ENCODE results near the gene UCN.

UCN gene

DNA sequence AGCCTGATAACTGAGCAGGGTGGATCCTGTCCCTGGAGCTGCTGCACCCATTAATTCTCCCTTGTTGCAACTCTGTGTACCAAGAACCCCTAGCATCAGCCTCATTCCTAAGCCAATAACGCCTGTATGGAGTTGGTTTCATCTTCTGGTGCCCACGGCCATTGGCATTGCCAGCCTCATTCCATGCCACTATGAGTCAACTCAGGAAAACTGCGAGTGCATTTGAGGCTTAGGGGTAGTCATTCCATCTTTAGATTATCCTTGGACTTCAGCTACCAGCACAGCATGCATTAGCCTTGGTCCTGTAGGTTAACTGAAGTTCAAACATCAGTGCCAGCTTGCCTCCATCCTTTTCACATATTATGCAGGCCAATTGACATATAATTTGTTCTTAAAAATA is 27.4 kb downstream of the UCN start:
- TF ChIP-seq FOXP2 (optimal IDR thresholded peaks at IDR 0.05; ENCODE audit: borderline replicate concordance, extremely low read depth, extremely low read length, insufficient read depth) = no peak

DNA sequence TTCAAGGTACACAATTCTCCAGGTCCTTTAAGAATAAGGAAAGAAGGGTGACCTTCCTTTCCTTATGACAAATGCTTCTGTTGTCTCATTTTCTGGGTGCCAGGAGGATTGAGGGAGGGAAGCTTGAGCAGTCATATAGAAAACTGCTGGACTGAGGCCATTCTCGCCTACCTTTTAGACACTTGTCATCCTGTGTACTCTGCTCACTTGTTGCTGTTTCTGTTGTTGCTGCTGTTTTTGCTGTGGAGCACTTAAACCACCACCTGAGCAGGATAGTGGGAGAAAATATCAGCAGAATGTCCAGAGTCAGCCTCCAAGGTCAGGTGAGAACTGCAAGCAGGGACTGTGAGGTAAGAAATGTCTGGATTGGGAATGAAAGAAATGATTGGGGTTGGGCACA is 30.2 kb downstream of the UCN start:
- no peak for TF ChIP-seq FOXP2 (optimal IDR thresholded peaks at IDR 0.05; ENCODE audit: borderline replicate concordance, extremely low read depth, extremely low read length, insufficient read depth)
- TF ChIP-seq SIN3A (IDR thresholded peaks at IDR 0.05; ENCODE audit: borderline replicate concordance, insufficient read depth, low read length) = no peak
- TF ChIP-seq TAF1 (IDR thresholded peaks at IDR 0.05; ENCODE audit: borderline replicate concordance, insufficient read depth, low read length) = no peak
- TF ChIP-seq, protein P1, sequence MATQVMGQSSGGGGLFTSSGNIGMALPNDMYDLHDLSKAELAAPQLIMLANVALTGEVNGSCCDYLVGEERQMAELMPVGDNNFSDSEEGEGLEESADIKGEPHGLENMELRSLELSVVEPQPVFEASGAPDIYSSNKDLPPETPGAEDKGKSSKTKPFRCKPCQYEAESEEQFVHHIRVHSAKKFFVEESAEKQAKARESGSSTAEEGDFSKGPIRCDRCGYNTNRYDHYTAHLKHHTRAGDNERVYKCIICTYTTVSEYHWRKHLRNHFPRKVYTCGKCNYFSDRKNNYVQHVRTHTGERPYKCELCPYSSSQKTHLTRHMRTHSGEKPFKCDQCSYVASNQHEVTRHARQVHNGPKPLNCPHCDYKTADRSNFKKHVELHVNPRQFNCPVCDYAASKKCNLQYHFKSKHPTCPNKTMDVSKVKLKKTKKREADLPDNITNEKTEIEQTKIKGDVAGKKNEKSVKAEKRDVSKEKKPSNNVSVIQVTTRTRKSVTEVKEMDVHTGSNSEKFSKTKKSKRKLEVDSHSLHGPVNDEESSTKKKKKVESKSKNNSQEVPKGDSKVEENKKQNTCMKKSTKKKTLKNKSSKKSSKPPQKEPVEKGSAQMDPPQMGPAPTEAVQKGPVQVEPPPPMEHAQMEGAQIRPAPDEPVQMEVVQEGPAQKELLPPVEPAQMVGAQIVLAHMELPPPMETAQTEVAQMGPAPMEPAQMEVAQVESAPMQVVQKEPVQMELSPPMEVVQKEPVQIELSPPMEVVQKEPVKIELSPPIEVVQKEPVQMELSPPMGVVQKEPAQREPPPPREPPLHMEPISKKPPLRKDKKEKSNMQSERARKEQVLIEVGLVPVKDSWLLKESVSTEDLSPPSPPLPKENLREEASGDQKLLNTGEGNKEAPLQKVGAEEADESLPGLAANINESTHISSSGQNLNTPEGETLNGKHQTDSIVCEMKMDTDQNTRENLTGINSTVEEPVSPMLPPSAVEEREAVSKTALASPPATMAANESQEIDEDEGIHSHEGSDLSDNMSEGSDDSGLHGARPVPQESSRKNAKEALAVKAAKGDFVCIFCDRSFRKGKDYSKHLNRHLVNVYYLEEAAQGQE (IDR thresholded peaks at IDR 0.05; ENCODE audit: insufficient read depth in 1 of 2, low read depth in 2 of 2, low read length in 2 of 2) = no peak

DNA sequence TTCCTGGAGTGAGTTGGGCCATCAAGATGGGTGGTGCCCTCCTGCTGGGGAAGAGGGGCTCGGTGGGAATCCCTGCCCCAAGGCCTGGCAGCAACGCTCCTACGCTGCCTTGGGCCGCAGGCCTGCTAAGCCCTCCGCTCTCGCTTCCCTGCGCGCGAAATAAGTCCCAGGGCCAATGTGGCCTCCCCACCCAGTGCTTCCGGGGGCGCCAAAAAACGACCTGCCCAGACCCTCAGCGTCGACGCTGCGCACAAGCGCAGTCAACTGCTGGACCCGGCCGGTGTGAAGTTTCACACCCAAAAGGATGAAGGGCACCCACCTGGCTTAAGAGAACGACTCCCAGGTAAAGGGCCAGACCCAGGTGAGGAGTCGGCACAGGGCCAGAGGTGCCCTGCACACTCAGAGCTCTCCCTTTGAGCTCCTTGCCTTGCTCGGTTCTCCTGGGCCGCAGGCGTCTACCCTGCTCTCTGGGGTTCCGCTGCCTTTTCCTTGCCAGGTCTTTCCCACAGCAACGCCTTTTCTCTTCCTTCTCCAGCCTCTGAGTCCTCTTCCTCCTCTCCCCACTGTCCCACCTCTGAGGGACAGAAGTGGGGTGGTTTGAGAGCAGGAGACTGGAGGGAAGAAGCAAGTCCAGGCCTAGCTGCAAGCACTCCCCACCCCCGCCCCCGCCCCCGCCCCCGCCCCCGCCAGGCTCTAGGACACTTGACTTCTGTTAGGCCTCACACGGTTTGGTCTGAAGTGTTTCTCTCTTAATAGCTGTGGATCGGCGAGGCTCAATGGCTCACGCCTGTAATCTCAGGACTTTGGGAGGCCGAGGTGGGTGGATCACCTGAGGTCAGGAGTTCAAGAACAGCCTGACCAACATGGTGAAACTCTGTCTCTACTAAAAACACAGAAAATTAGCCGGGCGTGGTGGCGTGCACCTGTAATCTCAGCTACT is 32.8 kb downstream of the UCN start, which contains the start of gene DNAJC5G:
DNAJC5G (plus strand) TSS at position 223 of the 940 bp plus-strand sequence. CDS start 1,296 bp downstream, outside the sequence.
- no peak for TF ChIP-seq POLR2AphosphoS5 (IDR thresholded peaks at IDR 0.05; ENCODE audit: low read depth, low read length)
- TF ChIP-seq, protein P1 (IDR thresholded peaks at IDR 0.05; ENCODE audit: insufficient read depth in 1 of 2, low read depth in 2 of 2, low read length in 2 of 2) = no peak

DNA sequence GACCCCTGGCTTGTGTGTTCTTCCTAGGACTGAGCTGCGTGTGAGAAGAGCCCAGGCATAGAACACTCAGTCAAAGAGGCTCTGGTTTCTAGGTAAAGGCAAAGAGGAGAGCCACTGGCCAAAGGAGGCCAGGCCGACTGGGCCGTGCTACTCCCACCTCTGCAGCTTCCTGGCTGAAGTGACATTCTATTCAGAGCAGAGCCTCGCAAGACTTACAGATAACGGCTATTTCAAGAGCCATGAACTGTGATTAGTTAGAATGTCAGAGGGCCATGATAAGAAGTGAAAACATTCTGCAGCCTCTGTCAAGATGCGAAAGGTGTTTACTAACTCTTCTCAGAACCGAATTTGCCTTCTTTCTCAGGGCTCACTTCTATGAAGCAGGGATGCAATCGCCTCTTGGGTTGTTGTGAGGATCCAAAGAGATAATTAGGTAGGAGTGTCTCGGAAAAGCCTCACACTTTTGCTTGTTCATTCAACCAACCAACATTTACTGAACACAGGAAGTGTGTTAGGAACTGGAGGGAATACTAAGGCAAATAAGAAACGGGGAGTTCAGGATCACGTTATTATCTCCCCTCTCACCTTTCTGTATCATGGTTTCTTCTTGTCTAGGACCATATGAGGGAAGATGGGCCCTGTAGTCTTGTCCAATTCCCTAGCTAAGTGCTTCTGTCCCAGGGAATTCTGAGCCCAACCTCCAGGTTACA is 36.5 kb downstream of the UCN start:
- TF ChIP-seq FOXP2 (optimal IDR thresholded peaks at IDR 0.05; ENCODE audit: borderline replicate concordance, extremely low read depth, extremely low read length, insufficient read depth) = no peak
- TF ChIP-seq TAF1 (IDR thresholded peaks at IDR 0.05; ENCODE audit: borderline replicate concordance, insufficient read depth, low read length) = no peak
- TF ChIP-seq, protein P1 (IDR thresholded peaks at IDR 0.05; ENCODE audit: insufficient read depth in 1 of 2, low read depth in 2 of 2, low read length in 2 of 2) = no peak
- no peak for TF ChIP-seq POLR2AphosphoS5 (IDR thresholded peaks at IDR 0.05; ENCODE audit: low read depth, low read length)
- no peak for TF ChIP-seq SIN3A (IDR thresholded peaks at IDR 0.05; ENCODE audit: borderline replicate concordance, insufficient read depth, low read length)

DNA sequence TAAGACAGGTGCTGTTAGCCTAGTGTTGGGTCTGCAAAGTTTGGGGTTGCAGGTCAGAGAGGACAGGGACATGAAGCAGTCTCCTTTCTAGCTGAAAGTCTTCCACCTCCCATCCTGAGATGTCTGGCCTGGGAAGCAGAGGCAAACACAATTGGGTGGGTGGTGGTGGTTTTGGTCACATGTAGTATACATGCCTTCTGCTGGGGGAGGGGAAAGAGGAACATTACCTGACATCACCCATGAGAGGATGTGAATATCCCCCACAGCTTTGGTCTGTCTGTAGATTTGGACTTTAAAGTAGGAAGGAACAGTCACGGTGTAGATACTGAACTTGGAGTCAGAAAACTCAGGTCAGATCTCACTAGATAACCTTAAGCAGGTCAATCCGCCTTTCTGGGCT is 37.6 kb downstream of the UCN start:
- TF ChIP-seq FOXP2 (optimal IDR thresholded peaks at IDR 0.05; ENCODE audit: borderline replicate concordance, extremely low read depth, extremely low read length, insufficient read depth) = no peak
- no peak for TF ChIP-seq TAF1 (IDR thresholded peaks at IDR 0.05; ENCODE audit: borderline replicate concordance, insufficient read depth, low read length)
- no peak for TF ChIP-seq SIN3A (IDR thresholded peaks at IDR 0.05; ENCODE audit: borderline replicate concordance, insufficient read depth, low read length)
- TF ChIP-seq, protein P1 (IDR thresholded peaks at IDR 0.05; ENCODE audit: insufficient read depth in 1 of 2, low read depth in 2 of 2, low read length in 2 of 2) = no peak
- TF ChIP-seq POLR2AphosphoS5 (IDR thresholded peaks at IDR 0.05; ENCODE audit: low read depth, low read length) = no peak
